Measurements from ENCODE around the gene CHPF.

Gene CHPF

GRCh38 chr2:219545943-219546352 is 2.3 kb upstream of the CHPF start:
- Histone ChIP-seq H3K27ac (no peak overlapping the region), H3K27me3 (no peaks in the 10 kb centered on the region), H3K4me3 (no peak overlapping the region), H3K36me3 (peaks cover 0 to 4% (median 0%) of the 10 kb centered on the region in 3 donors), H3K9me3 (no peaks in the 10 kb centered on the region), H3K4me1 (peaks cover 9 to 29% (median 24%) of the 10 kb centered on the region in 4 donors)
- no peak for TF ChIP-seq CTCF (IDR thresholded peaks at IDR 0.05)
- intact Hi-C loops (cut with DNase I; ENCODE audit: low total_unique reads), result no loop called here
- DNase-seq, result no peak

GRCh38 chr2:219545295-219545942 is 1.8 kb upstream of the CHPF start:
- intact Hi-C loops (cut with DNase I; ENCODE audit: low total_unique reads), result no loop called here
- no peaks in the 10 kb centered on the region for H3K27me3 ChIP-seq
- H3K36me3 ChIP-seq, result peaks cover 0 to 10% (median 1%) of the 10 kb centered on the region in 3 donors
- H3K4me1 ChIP-seq, result peaks cover 9 to 29% (median 24%) of the 10 kb centered on the region in 4 donors
- H3K9me3 ChIP-seq, result no peaks in the 10 kb centered on the region
- no peak overlapping the region for H3K27ac ChIP-seq
- no peak for TF ChIP-seq CTCF (IDR thresholded peaks at IDR 0.05)
- DNase-seq, result no peak
- no peak overlapping the region for H3K4me3 ChIP-seq

GRCh38 chr2:219544567-219544966 is 958 bp upstream of the CHPF start:
- no peaks in the 10 kb centered on the region for H3K27me3 ChIP-seq
- TF ChIP-seq CTCF (IDR thresholded peaks at IDR 0.05), result no peak
- peak overlapping the region; percentile 71 to 98 for H3K4me3 ChIP-seq
- no peaks in the 10 kb centered on the region for H3K9me3 ChIP-seq
- intact Hi-C loops (cut with DNase I; ENCODE audit: low total_unique reads), result loop anchor here (1.0 to 5.0 kb wide), 2 partner anchors 98 to 145 kb away; no protein-coding TSS in a partner anchor
- H3K36me3 ChIP-seq, result peaks cover 8 to 18% (median 9%) of the 10 kb centered on the region in 3 donors
- no peak for DNase-seq
- H3K27ac ChIP-seq, result peak overlapping the region in 1 of 2 donors; percentile 92
- H3K4me1 ChIP-seq, result peaks cover 9 to 29% (median 24%) of the 10 kb centered on the region in 4 donors

- H3K27ac ChIP-seq, result peak overlapping the region; percentile 86 to 92
- H3K4me3 ChIP-seq, result peak overlapping the region; percentile 71 to 98
- peaks cover 9 to 29% (median 24%) of the 10 kb centered on the region in 4 donors for H3K4me1 ChIP-seq
- H3K27me3 ChIP-seq, result no peaks in the 10 kb centered on the region
- intact Hi-C loops (cut with DNase I; ENCODE audit: low total_unique reads), result loop anchor here (5.0 kb wide), 1 partner anchor 99 kb away; no protein-coding TSS in a partner anchor
- DNase-seq, result no peak
- peak in 1 of 2 experiments; percentile 2 for TF ChIP-seq CTCF (IDR thresholded peaks at IDR 0.05)
- H3K9me3 ChIP-seq, result no peaks in the 10 kb centered on the region
- peaks cover 19 to 31% (median 21%) of the 10 kb centered on the region in 3 donors for H3K36me3 ChIP-seq
These were observed 546 bp downstream of the CHPF start for GRCh38 chr2:219542931-219543595.

- no peaks in the 10 kb centered on the region for H3K9me3 ChIP-seq
- H3K4me1 ChIP-seq, result peaks cover 9 to 29% (median 24%) of the 10 kb centered on the region in 4 donors
- peaks cover 19 to 31% (median 21%) of the 10 kb centered on the region in 3 donors for H3K36me3 ChIP-seq
- DNase-seq, result peak; percentile 71 to 86
- H3K27ac ChIP-seq, result peak overlapping the region in 1 of 2 donors; percentile 86
- H3K27me3 ChIP-seq, result no peaks in the 10 kb centered on the region
- TF ChIP-seq CTCF (IDR thresholded peaks at IDR 0.05), result peak; percentile 87 to 88
- intact Hi-C loops (cut with DNase I; ENCODE audit: low total_unique reads), result loop anchor here (5.0 kb wide), 1 partner anchor 101 kb away; no protein-coding TSS in a partner anchor
- peak overlapping the region; percentile 14 to 98 for H3K4me3 ChIP-seq
These were observed 1.9 kb downstream of the CHPF start for GRCh38 chr2:219541611-219542180.

Measured in tibial artery (tissue), 4 donors.